ENCODE results near the gene ANAPC10.

The ANAPC10 gene

GRCh38 chr4:145042601-145043285 lies 55.3 kb downstream of the ANAPC10 start:
- no peak overlapping the region for H3K4me3 ChIP-seq (ENCODE audit: low read length)
- no peak for DNase-seq (ENCODE audit: low read depth)
- TF ChIP-seq CTCF (conservative IDR thresholded peaks at IDR 0.05; ENCODE audit: low read length) = no peak

- TF ChIP-seq CTCF (conservative IDR thresholded peaks at IDR 0.05; ENCODE audit: low read length) = no peak
- H3K4me3 ChIP-seq (ENCODE audit: low read length) = no peak overlapping the region
- no peak for DNase-seq (ENCODE audit: low read depth)
Measured at GRCh38 chr4:145041378-145041777, 56.6 kb downstream of the ANAPC10 start.

GRCh38 chr4:145035494-145036136 lies 62.4 kb downstream of the ANAPC10 start:
- no peak overlapping the region for H3K4me3 ChIP-seq (ENCODE audit: low read length)
- no peak for TF ChIP-seq CTCF (conservative IDR thresholded peaks at IDR 0.05; ENCODE audit: low read length)
- no peak for DNase-seq (ENCODE audit: low read depth)

- H3K4me3 ChIP-seq (ENCODE audit: low read length) = no peak overlapping the region
- DNase-seq (ENCODE audit: low read depth) = peak; percentile 79
- TF ChIP-seq CTCF (conservative IDR thresholded peaks at IDR 0.05; ENCODE audit: low read length) = no peak
Measured at GRCh38 chr4:145034727-145035211, 63.2 kb downstream of the ANAPC10 start.

GRCh38 chr4:145019346-145019745 lies 78.7 kb downstream of the ANAPC10 start:
- H3K4me3 ChIP-seq (ENCODE audit: low read length) = no peak overlapping the region
- TF ChIP-seq CTCF (conservative IDR thresholded peaks at IDR 0.05; ENCODE audit: low read length) = no peak
- DNase-seq (ENCODE audit: low read depth) = no peak

GRCh38 chr4:145014365-145014764 lies 83.6 kb downstream of the ANAPC10 start:
- TF ChIP-seq CTCF (conservative IDR thresholded peaks at IDR 0.05; ENCODE audit: low read length) = no peak
- DNase-seq (ENCODE audit: low read depth) = no peak
- no peak overlapping the region for H3K4me3 ChIP-seq (ENCODE audit: low read length)

- no peak overlapping the region for H3K4me3 ChIP-seq (ENCODE audit: low read length)
- DNase-seq (ENCODE audit: low read depth) = peak; percentile 43
Measured at GRCh38 chr4:145012841-145013240, 85.2 kb downstream of the ANAPC10 start.

More at GRCh38 chr4:145012841-145013240, 85.2 kb downstream of the ANAPC10 start:
- no peak for TF ChIP-seq CTCF (conservative IDR thresholded peaks at IDR 0.05; ENCODE audit: low read length)

All from AG10803 (cell line).